Measurements from ENCODE around the gene ZNF792. TPM values are rescaled to one million over a fixed set of nuclear protein-coding genes. Genes with fewer than 3 reads are reported as not detected.

Gene ZNF792
- total and polyA plus RNA-seq, 2 of the 8 experiments (the other 6 are each of a cell fraction or from before 2014, with no cell fraction given): 2.5 to 7.2 TPM

- no peak overlapping the region for H3K4ac ChIP-seq (replicated peaks; ENCODE audit: insufficient read length, low read depth, low read length)
- H3K9ac ChIP-seq (replicated peaks in 1 of 4; ENCODE audit: extremely low read depth in 1 of 4, low read depth in 3 of 4, low read length in 3 of 4): no peak overlapping the region
- H2BK20ac ChIP-seq (ENCODE audit: low read length): no peak overlapping the region
- FAIRE-seq (no peak), DNase-seq (ENCODE audit: low read depth in 1 of 2, low spot score in 2 of 2) (no peak)
- H3K23me2 ChIP-seq (ENCODE audit: low read depth, low read length): no peaks in the 10 kb centered on the region
- POLR2A ChIA-PET (ENCODE audit: partially characterized antibody): interaction anchor here (1.1 to 24.8 kb wide), 6 partner anchors 4 to 171 kb away, joined by 3 to 366 read pairs (median 4); partner anchors contain the start of genes GRAMD1A and SCN1B
- H2AFZ ChIP-seq (ENCODE audit: low read length): no peak overlapping the region
- no peak overlapping the region; the same call in 1 of the 2 replicates for H4K8ac ChIP-seq (ENCODE audit: extremely low read depth, insufficient read depth, low read length)
- no peak overlapping the region for H2BK120ac ChIP-seq (replicated peaks; ENCODE audit: low read depth, low read length)
- no peak overlapping the region for H3K27ac ChIP-seq (ENCODE audit: low read depth, low read length)
- H2BK12ac ChIP-seq (ENCODE audit: low read depth, low read length): no peak overlapping the region
- no peaks in the 10 kb centered on the region for H3K9me3 ChIP-seq (ENCODE audit: insufficient read depth in 2 of 2, low read depth in 1 of 2, low read length in 1 of 2)
- no peak overlapping the region for H2AK5ac ChIP-seq (ENCODE audit: low read depth, low read length)
- no peak overlapping the region for H3K14ac ChIP-seq (ENCODE audit: insufficient read length)
- H3K56ac ChIP-seq (replicated peaks; ENCODE audit: insufficient read length, low read depth, low read length): no peak overlapping the region
- H2BK5ac ChIP-seq (ENCODE audit: low read depth, low read length): no peak overlapping the region
- CTCF ChIA-PET (ENCODE audit: partially characterized antibody): interaction anchor here (0.6 to 12.2 kb wide), 3 partner anchors 35 to 73 kb away, joined by 3 to 174 read pairs (median 3); no protein-coding TSS in a partner anchor
- H3K18ac ChIP-seq (ENCODE audit: extremely low read depth, low read length): no peak overlapping the region
- H3K36me3 ChIP-seq (ENCODE audit: control insufficient read depth in 2 of 4, insufficient read depth in 4 of 4, low read length in 3 of 4): peaks cover 30 to 56% (median 48%) of the 10 kb centered on the region in 4 experiments
- H3K23ac ChIP-seq (ENCODE audit: insufficient read length): no peak overlapping the region
- H3K4me3 ChIP-seq (ENCODE audit: extremely low read depth in 1 of 4, insufficient read depth in 2 of 4, low read depth in 3 of 4, low read length in 4 of 4): no peak overlapping the region
- H3K79me1 ChIP-seq (ENCODE audit: low read depth, low read length): peaks cover 12% of the 10 kb centered on the region
- H3K27me3 ChIP-seq (replicated peaks in 1 of 4; ENCODE audit: control insufficient read depth in 3 of 4, extremely low read depth in 1 of 4, insufficient read depth in 3 of 4, low read length in 3 of 4): no peaks in the 10 kb centered on the region
- H4K20me1 ChIP-seq (replicated peaks in 1 of 2; ENCODE audit: control insufficient read depth in 1 of 2, insufficient read depth in 2 of 2, low read length in 2 of 2): peaks cover 21 to 36% of the 10 kb centered on the region in 2 experiments
- WGBS, 2 experiments (ENCODE audit: extremely low coverage in 1 of 2, insufficient coverage in 1 of 2, insufficient read length in 1 of 2, insufficient replicate concordance in 2 of 2, low coverage in 1 of 2, low lambda C conversion rate in 2 of 2, missing lambda C conversion rate in 1 of 2): 91% methylated on average over 11 of the region's 12 CpGs; no CpG with 5 or more reads in 1 of the 2 experiments
- H4K5ac ChIP-seq (ENCODE audit: insufficient read length, low read depth, low read length): no peak overlapping the region
- no peak overlapping the region for H4K91ac ChIP-seq (replicated peaks; ENCODE audit: insufficient read length, low read length)
- H2BK15ac ChIP-seq (ENCODE audit: low read length): no peak overlapping the region
- H3K4me2 ChIP-seq (ENCODE audit: insufficient read depth in 1 of 2, low read depth in 2 of 2, low read length in 2 of 2): no peak overlapping the region
- peaks cover 0 to 4% (median 0%) of the 10 kb centered on the region in 4 experiments; a peak in 1 of 7 replicates for H3K4me1 ChIP-seq (replicated peaks in 1 of 4; ENCODE audit: control insufficient read depth in 3 of 4, insufficient read depth in 4 of 4, low read length in 3 of 4)
- peaks cover 10 to 37% of the 10 kb centered on the region in 2 experiments; a peak in 3 of 4 replicates for H3K79me2 ChIP-seq (ENCODE audit: control insufficient read depth in 1 of 2, insufficient read depth in 2 of 2, low read length in 2 of 2)
- TF ChIP-seq RBBP5 (IDR thresholded peaks at IDR 0.05; ENCODE audit: borderline replicate concordance, low read depth, low read length) (no peak), NRF1 (IDR thresholded peaks at IDR 0.05; ENCODE audit: low read depth, low read length) (no peak), GABPA (IDR thresholded peaks at IDR 0.05; ENCODE audit: borderline replicate concordance, insufficient read depth, low read length) (no peak), TAF7 (optimal IDR thresholded peaks at IDR 0.05; ENCODE audit: borderline replicate concordance, low read depth, low read length) (no peak), CBX8 (IDR thresholded peaks at IDR 0.05; ENCODE audit: borderline replicate concordance, low read depth, low read length) (no peak), CBX5 (IDR thresholded peaks at IDR 0.05; ENCODE audit: low read depth, low read length) (no peak), BCL11A (IDR thresholded peaks at IDR 0.05; ENCODE audit: low read depth in 2 of 2, low read length in 2 of 2) (no peak), TBP (IDR thresholded peaks at IDR 0.05; ENCODE audit: low read depth, low read length) (no peak), SIRT6 (IDR thresholded peaks at IDR 0.05; ENCODE audit: low read length) (no peak), KDM4A (IDR thresholded peaks at IDR 0.05; ENCODE audit: low read depth, low read length, severe bottlenecking) (no peak), MAFK (IDR thresholded peaks at IDR 0.05; ENCODE audit: low read depth, low read length) (no peak), SUZ12 (IDR thresholded peaks at IDR 0.05; ENCODE audit: low read length) (no peak)
- TF ChIP-seq, protein P1, sequence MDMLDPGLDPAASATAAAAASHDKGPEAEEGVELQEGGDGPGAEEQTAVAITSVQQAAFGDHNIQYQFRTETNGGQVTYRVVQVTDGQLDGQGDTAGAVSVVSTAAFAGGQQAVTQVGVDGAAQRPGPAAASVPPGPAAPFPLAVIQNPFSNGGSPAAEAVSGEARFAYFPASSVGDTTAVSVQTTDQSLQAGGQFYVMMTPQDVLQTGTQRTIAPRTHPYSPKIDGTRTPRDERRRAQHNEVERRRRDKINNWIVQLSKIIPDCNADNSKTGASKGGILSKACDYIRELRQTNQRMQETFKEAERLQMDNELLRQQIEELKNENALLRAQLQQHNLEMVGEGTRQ (IDR thresholded peaks at IDR 0.05; ENCODE audit: low read length): no peak
Observed at GRCh38 chr19:35008891-35009341, 44.9 kb upstream of the ZNF792 start.

Measured in H1 (cell line).